Colonic mucosa (tissue), 4 donors: ENCODE results near the gene TRIM45. TPM values are rescaled to one million over a fixed set of nuclear protein-coding genes. Genes with fewer than 3 reads are reported as not detected.
A peak's percentile ranks its signal among the peaks of the same experiment; 100 is the strongest.
"Not testable (repeated sequence)": the region's sequence is repeated elsewhere in the genome, so short reads cannot be mapped to it uniquely, and the experiment has no call there.

Experiments used
- DNase-seq: peaks from one replicate; pipeline ENCODE4 v3.0.0-alpha.2; 2020
- H3K27ac ChIP-seq: fragments of 200-600 bp; one replicate; pipeline ENCODE4 v1.8.0; 2021
- H3K27me3 ChIP-seq: fragments of 200-600 bp; one replicate; pipeline ENCODE4 v1.8.0; 2021
- H3K36me3 ChIP-seq: fragments of 200-600 bp; one replicate; pipeline ENCODE4 v1.8.0; 2021
- H3K4me1 ChIP-seq: fragments of 200-600 bp; one replicate; pipeline ENCODE4 v1.8.0; 2021; ENCODE audit warnings: mild to moderate bottlenecking
- H3K4me3 ChIP-seq: fragments of 200-600 bp; one replicate; pipeline ENCODE4 v1.8.0; 2021
- H3K9ac ChIP-seq, 2 donors: one replicate each; pipeline ENCODE4 v1.7.0; 2013; ENCODE audit warnings: control low read depth in 2 of 2, low read depth in 2 of 2, low read length in 2 of 2
- H3K9me3 ChIP-seq: fragments of 200-600 bp; one replicate; pipeline ENCODE4 v1.8.0; 2021
- intact Hi-C: fragments of 100-400 bp; cut with DNase I; formaldehyde crosslinking; loops from one replicate; pipeline ENCODE4 v1.14.1; 2022
- total RNA-seq, 2 donors: library from RNA; stranded (reverse); fragmentation: NEBNext Ultra II Directional in 1 of 2; extraction: Animal tissue kit (Norgen Biotek cat#: 25700) in 1 of 2; gene quantifications; one replicate each; pipeline ENCODE4 v1.2.1, GENCODE V29; 2021
- TF ChIP-seq, protein P1 (sequence below): fragments of 200-600 bp; IDR thresholded peaks from one replicate; pipeline ENCODE4 v1.8.0; 2022; ENCODE audit warnings: antibody characterized with exemption, mild to moderate bottlenecking
- donor health status: healthy.
- donor health status: DM: no; HTN: no; CAD: no.
- donor health status: DM: no; HTN: no; CAD: no.

The TRIM45 gene
- total RNA-seq, 2 donors from 2014 or later: 1.2 to 4.1 TPM

DNA sequence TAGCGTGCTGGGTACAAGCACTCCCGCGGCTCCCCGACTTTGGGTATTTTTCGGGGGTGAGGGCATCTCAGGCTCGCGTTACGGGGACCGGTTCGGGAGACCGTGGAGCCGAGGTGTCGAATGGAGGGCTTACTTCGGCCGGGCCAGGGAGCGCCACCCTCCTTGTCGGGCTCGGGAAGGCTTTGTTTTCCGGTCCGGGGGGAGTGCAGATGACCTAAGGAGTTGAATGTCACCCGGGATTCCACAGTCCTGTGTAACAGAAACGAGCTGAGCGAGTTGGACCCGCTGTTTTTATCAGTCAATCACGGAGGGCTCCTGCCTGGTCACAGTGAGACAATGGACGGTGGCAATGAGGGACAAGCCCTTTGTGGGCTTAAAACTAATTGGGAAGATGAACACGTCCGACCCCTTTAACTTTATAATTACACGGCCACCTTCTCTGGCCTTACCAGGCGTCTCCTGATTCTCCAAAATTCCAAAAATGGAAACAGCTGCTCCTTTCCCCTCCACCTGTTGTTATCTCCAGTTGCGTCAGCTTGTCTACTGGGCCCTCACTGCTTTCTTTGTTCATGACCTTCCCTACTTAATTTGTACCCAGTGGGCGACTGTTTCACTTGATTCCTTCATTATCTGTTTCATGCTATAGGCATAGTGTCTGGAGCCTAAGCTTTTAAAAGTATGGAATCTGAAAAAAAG, 929 bp upstream of the TRIM45 start:
- H3K4me3 ChIP-seq: peak overlapping the region; percentile 45
- H3K27ac ChIP-seq: peak overlapping the region; percentile 72
- TF ChIP-seq, protein P1, sequence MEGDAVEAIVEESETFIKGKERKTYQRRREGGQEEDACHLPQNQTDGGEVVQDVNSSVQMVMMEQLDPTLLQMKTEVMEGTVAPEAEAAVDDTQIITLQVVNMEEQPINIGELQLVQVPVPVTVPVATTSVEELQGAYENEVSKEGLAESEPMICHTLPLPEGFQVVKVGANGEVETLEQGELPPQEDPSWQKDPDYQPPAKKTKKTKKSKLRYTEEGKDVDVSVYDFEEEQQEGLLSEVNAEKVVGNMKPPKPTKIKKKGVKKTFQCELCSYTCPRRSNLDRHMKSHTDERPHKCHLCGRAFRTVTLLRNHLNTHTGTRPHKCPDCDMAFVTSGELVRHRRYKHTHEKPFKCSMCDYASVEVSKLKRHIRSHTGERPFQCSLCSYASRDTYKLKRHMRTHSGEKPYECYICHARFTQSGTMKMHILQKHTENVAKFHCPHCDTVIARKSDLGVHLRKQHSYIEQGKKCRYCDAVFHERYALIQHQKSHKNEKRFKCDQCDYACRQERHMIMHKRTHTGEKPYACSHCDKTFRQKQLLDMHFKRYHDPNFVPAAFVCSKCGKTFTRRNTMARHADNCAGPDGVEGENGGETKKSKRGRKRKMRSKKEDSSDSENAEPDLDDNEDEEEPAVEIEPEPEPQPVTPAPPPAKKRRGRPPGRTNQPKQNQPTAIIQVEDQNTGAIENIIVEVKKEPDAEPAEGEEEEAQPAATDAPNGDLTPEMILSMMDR: peak; percentile 6
- H3K4me1 ChIP-seq: no peaks in the 10 kb centered on the region
- intact Hi-C loops: no loop called here
- peak overlapping the region; percentile 64 to 72 for H3K9ac ChIP-seq
- H3K27me3 ChIP-seq: no peaks in the 10 kb centered on the region
- no peaks in the 10 kb centered on the region for H3K36me3 ChIP-seq
- H3K9me3 ChIP-seq: no peaks in the 10 kb centered on the region
- no peak for DNase-seq

GRCh38 chr1:117120774-117121588, 568 bp downstream of the TRIM45 start:
- H3K36me3 ChIP-seq: no peaks in the 10 kb centered on the region
- peak overlapping the region; percentile 68 to 72 for H3K9ac ChIP-seq
- H3K27ac ChIP-seq: peak overlapping the region; percentile 72
- no peaks in the 10 kb centered on the region for H3K9me3 ChIP-seq
- intact Hi-C loops: no loop called here
- peak overlapping the region; percentile 45 for H3K4me3 ChIP-seq
- H3K4me1 ChIP-seq: no peaks in the 10 kb centered on the region
- TF ChIP-seq, protein P1: no peak
- DNase-seq: peak; percentile 17
- H3K27me3 ChIP-seq: no peaks in the 10 kb centered on the region

DNA sequence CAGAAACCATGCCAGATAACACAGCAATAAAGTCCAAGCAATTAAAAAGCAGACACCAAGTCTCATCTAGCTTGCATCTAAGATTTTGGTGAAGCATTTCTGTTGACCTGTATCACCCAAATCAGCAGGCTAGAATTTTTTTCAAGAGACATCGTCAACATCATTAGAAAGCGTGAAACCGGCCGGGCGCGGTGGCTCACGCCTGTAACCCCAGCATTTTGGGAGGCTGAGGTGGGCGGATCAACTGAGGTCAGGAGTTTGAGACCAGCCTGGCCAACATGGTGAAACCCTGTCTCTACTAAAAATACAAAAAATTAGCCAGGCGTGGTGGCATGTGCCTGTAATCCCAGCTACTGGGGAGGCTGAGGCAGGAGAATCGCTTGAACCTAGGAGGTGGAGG, 2.4 kb downstream of the TRIM45 start:
- H3K4me3 ChIP-seq, intact Hi-C loops, H3K9ac ChIP-seq, H3K27ac ChIP-seq, H3K9me3 ChIP-seq, H3K27me3 ChIP-seq, DNase-seq, H3K4me1 ChIP-seq, H3K36me3 ChIP-seq: not testable (repeated sequence)

GRCh38 chr1:117118137-117118536, 3.4 kb downstream of the TRIM45 start:
- no peaks in the 10 kb centered on the region for H3K9me3 ChIP-seq
- H3K36me3 ChIP-seq: no peaks in the 10 kb centered on the region
- H3K27ac ChIP-seq: no peak overlapping the region
- intact Hi-C loops: no loop called here
- no peak overlapping the region for H3K4me3 ChIP-seq
- TF ChIP-seq, protein P1: no peak
- H3K4me1 ChIP-seq: no peaks in the 10 kb centered on the region
- no peaks in the 10 kb centered on the region for H3K27me3 ChIP-seq
- no peak overlapping the region for H3K9ac ChIP-seq
- no peak for DNase-seq

GRCh38 chr1:117117697-117118096, 3.9 kb downstream of the TRIM45 start:
- H3K27ac ChIP-seq: no peak overlapping the region
- H3K4me1 ChIP-seq: no peaks in the 10 kb centered on the region
- H3K9ac ChIP-seq: no peak overlapping the region
- TF ChIP-seq, protein P1: no peak
- no peaks in the 10 kb centered on the region for H3K36me3 ChIP-seq
- no peaks in the 10 kb centered on the region for H3K9me3 ChIP-seq
- H3K27me3 ChIP-seq: no peaks in the 10 kb centered on the region
- no peak overlapping the region for H3K4me3 ChIP-seq
- intact Hi-C loops: no loop called here
- no peak for DNase-seq

DNA sequence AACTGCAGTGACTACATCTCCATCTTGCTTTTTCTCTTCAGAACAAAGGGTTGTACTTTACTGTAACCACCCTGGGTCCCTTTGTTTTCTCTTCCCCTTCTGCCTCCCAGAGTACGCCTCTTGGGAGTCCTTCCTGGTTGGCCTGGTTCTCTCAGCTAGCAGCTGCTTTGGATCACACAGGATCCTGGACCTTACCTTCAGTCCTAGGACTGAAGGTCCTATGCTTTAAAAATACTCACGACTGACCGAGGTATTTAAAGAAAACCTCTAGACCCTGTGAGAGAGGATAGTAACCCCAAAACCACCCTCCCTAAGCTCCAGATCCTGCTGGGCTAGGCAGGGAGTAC, 4.8 kb downstream of the TRIM45 start:
- intact Hi-C loops: no loop called here
- no peak overlapping the region for H3K4me3 ChIP-seq
- H3K4me1 ChIP-seq: no peaks in the 10 kb centered on the region
- H3K36me3 ChIP-seq: no peaks in the 10 kb centered on the region
- no peaks in the 10 kb centered on the region for H3K27me3 ChIP-seq
- no peak overlapping the region for H3K9ac ChIP-seq
- TF ChIP-seq, protein P1: no peak
- no peak for DNase-seq
- no peaks in the 10 kb centered on the region for H3K9me3 ChIP-seq
- H3K27ac ChIP-seq: no peak overlapping the region
